Measurements from ENCODE around the gene CTNND1. TPM values are rescaled to one million over a fixed set of nuclear protein-coding genes. Genes with fewer than 3 reads are reported as not detected.

CTNND1 gene
- total RNA-seq, 1 donor from 2014 or later = 105 TPM

DNA sequence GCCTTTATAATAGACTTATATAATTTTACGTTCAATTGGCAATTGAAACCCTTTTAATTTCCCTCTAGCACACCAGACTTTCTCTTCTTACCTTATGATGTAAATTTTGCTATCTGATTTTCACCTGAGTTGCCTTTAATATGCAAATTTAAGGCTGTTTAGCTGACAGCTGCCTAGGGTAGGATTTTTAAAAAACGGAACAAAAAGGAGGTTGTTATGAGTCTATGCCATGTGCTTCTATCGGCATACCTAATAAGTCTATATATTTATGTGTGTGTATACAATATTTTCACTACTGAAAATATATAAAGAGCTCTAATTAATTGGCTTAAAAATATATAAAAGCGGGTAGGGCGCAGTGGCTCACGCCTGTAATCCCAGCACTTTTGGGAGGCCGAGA lies 32.1 kb upstream of the CTNND1 start:
- Histone ChIP-seq H3K4me3 (ENCODE audit: low read depth, low read length) (no peak overlapping the region), H3K27me3 (ENCODE audit: control insufficient read depth, insufficient read depth, low read length) (no peaks in the 10 kb centered on the region), H3K36me3 (ENCODE audit: control insufficient read depth, insufficient read depth, low read length) (no peaks in the 10 kb centered on the region)
- DNase-seq (ENCODE audit: low read depth) = no peak
- TF ChIP-seq, protein P1, sequence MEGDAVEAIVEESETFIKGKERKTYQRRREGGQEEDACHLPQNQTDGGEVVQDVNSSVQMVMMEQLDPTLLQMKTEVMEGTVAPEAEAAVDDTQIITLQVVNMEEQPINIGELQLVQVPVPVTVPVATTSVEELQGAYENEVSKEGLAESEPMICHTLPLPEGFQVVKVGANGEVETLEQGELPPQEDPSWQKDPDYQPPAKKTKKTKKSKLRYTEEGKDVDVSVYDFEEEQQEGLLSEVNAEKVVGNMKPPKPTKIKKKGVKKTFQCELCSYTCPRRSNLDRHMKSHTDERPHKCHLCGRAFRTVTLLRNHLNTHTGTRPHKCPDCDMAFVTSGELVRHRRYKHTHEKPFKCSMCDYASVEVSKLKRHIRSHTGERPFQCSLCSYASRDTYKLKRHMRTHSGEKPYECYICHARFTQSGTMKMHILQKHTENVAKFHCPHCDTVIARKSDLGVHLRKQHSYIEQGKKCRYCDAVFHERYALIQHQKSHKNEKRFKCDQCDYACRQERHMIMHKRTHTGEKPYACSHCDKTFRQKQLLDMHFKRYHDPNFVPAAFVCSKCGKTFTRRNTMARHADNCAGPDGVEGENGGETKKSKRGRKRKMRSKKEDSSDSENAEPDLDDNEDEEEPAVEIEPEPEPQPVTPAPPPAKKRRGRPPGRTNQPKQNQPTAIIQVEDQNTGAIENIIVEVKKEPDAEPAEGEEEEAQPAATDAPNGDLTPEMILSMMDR (IDR thresholded peaks at IDR 0.05; ENCODE audit: insufficient read depth, low read length, poor library complexity, severe bottlenecking) = no peak

- TF ChIP-seq, protein P1 (IDR thresholded peaks at IDR 0.05; ENCODE audit: insufficient read depth, low read length, poor library complexity, severe bottlenecking) = no peak
- Histone ChIP-seq H3K36me3 (ENCODE audit: control insufficient read depth, insufficient read depth, low read length) (no peaks in the 10 kb centered on the region), H3K27me3 (ENCODE audit: control insufficient read depth, insufficient read depth, low read length) (no peaks in the 10 kb centered on the region), H3K4me3 (ENCODE audit: low read depth, low read length) (no peak overlapping the region)
- DNase-seq (ENCODE audit: low read depth) = no peak
Measured at GRCh38 chr11:57732661-57733060, 28.9 kb upstream of the CTNND1 start.

- no peaks in the 10 kb centered on the region for H3K36me3 ChIP-seq (ENCODE audit: control insufficient read depth, insufficient read depth, low read length)
- TF ChIP-seq, protein P1 (IDR thresholded peaks at IDR 0.05; ENCODE audit: insufficient read depth, low read length, poor library complexity, severe bottlenecking) = no peak
Measured at GRCh38 chr11:57735619-57736298, 25.8 kb upstream of the CTNND1 start.

GRCh38 chr11:57741132-57742086 lies 20.2 kb upstream of the CTNND1 start, which contains the start of gene SELENOH:
Gene SELENOH (plus strand): TSS chr11:57741491. CDS start chr11:57741596, 105 bp downstream.
- H3K4me3 ChIP-seq (ENCODE audit: low read depth, low read length) = peak within 1 kb of the TSS; percentile 92
- H3K36me3 ChIP-seq (ENCODE audit: control insufficient read depth, insufficient read depth, low read length) = peaks cover 2% of the 10 kb centered on the region
- TF ChIP-seq, protein P1 (IDR thresholded peaks at IDR 0.05; ENCODE audit: insufficient read depth, low read length, poor library complexity, severe bottlenecking) = no peak
- no peaks in the 10 kb centered on the region for H3K27me3 ChIP-seq (ENCODE audit: control insufficient read depth, insufficient read depth, low read length)
- DNase-seq (ENCODE audit: low read depth) = peak; percentile 86

More at GRCh38 chr11:57735619-57736298, 25.8 kb upstream of the CTNND1 start:
- H3K27me3 ChIP-seq (ENCODE audit: control insufficient read depth, insufficient read depth, low read length) = no peaks in the 10 kb centered on the region
- no peak for DNase-seq (ENCODE audit: low read depth)
- no peak overlapping the region for H3K4me3 ChIP-seq (ENCODE audit: low read depth, low read length)

DNA sequence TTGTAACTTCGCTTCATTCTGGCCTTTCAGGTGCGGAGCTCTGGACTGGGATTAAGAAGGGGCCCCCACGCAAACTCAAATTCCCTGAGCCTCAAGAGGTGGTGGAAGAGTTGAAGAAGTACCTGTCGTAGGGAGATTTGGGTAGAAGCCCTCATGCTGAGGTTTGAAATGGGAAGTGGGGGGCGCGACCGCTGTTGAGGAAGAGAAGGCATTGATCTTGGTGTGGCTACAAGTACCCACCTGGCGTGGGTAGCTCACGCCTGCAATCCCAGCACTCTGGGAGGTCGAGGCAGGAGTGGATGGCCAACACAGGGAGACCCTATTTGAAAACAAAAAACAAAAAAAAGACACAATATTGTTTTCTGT lies 19.5 kb upstream of the CTNND1 start:
- DNase-seq (ENCODE audit: low read depth) = no peak
- H3K36me3 ChIP-seq (ENCODE audit: control insufficient read depth, insufficient read depth, low read length) = peaks cover 2% of the 10 kb centered on the region

More for the DNA sequence above, 19.5 kb upstream of the CTNND1 start:
- Histone ChIP-seq H3K4me3 (ENCODE audit: low read depth, low read length) (peak overlapping the region; percentile 92), H3K27me3 (ENCODE audit: control insufficient read depth, insufficient read depth, low read length) (no peaks in the 10 kb centered on the region)
- TF ChIP-seq, protein P1 (IDR thresholded peaks at IDR 0.05; ENCODE audit: insufficient read depth, low read length, poor library complexity, severe bottlenecking) = no peak
